Upper lobe of right lung (tissue), 1 donor: Measurements from ENCODE around the gene GATAD2A. TPM values are rescaled to one million over a fixed set of nuclear protein-coding genes. Genes with fewer than 3 reads are reported as not detected.

Source experiments
- ATAC-seq: fragments of 200-7000 bp; cut with Tn5 transposase; one replicate; pipeline ENCODE4 v1.9.1; 2020; ENCODE audit warnings: mild to moderate bottlenecking, moderate library complexity
- DNase-seq: peaks from one replicate; pipeline ENCODE4 v3.0.0-alpha.2; 2020
- H3K27ac ChIP-seq: fragments of 200-600 bp; one replicate; pipeline ENCODE4 v1.8.0; 2022
- H3K27me3 ChIP-seq: fragments of 200-600 bp; one replicate; pipeline ENCODE4 v1.8.0; 2022; ENCODE audit warnings: mild to moderate bottlenecking
- H3K36me3 ChIP-seq: fragments of 200-600 bp; one replicate; pipeline ENCODE4 v1.8.0; 2022
- H3K4me1 ChIP-seq: fragments of 200-600 bp; one replicate; pipeline ENCODE4 v1.8.0; 2022
- H3K4me3 ChIP-seq: fragments of 200-600 bp; one replicate; pipeline ENCODE4 v1.8.0; 2022; ENCODE audit warnings: mild to moderate bottlenecking
- H3K9me3 ChIP-seq: fragments of 200-600 bp; one replicate; pipeline ENCODE4 v1.8.0; 2022
- CTCF ChIP-seq: fragments of 200-600 bp; IDR thresholded peaks from one replicate; pipeline ENCODE4 v1.8.0; 2022; ENCODE audit warnings: antibody characterized with exemption
- intact Hi-C: fragments of 100-400 bp; cut with DNase I; formaldehyde crosslinking; loops from one replicate; pipeline ENCODE4 v1.11.0; 2022
- total RNA-seq: library from RNA; stranded (reverse); fragmentation: NEBNext Ultra II Directional; extraction: Animal tissue kit (Norgen Biotek cat#: 25700); gene quantifications from one replicate; pipeline ENCODE4 v1.2.1, GENCODE V29; 2021
- donor health status: DM: no; HTN: yes; CAD: no; lungs with severe emphysema.

The GATAD2A gene
- total RNA-seq, 1 donor from 2014 or later, result 85.8 TPM

- no peak overlapping the region for H3K27ac ChIP-seq
- no peak for ATAC-seq
- no peak for TF ChIP-seq CTCF
These were observed 86.0 kb downstream of the GATAD2A start for GRCh38 chr19:19491321-19492025.

GRCh38 chr19:19492026-19492610 is 86.6 kb downstream of the GATAD2A start:
- no peak for DNase-seq
- Histone ChIP-seq H3K4me3 (no peak overlapping the region), H3K9me3 (no peaks in the 10 kb centered on the region), H3K36me3 (peaks cover 46% of the 10 kb centered on the region), H3K27me3 (no peaks in the 10 kb centered on the region), H3K4me1 (peaks cover 31% of the 10 kb centered on the region), H3K27ac (no peak overlapping the region)
- TF ChIP-seq CTCF, result no peak
- intact Hi-C loops, result no loop called here
- ATAC-seq, result no peak

More at GRCh38 chr19:19491321-19492025, 86.0 kb downstream of the GATAD2A start:
- DNase-seq, result no peak
- peaks cover 31% of the 10 kb centered on the region for H3K4me1 ChIP-seq
- no peaks in the 10 kb centered on the region for H3K27me3 ChIP-seq
- intact Hi-C loops, result no loop called here
- H3K4me3 ChIP-seq, result no peak overlapping the region
- H3K9me3 ChIP-seq, result no peaks in the 10 kb centered on the region
- H3K36me3 ChIP-seq, result peaks cover 45% of the 10 kb centered on the region

GRCh38 chr19:19493841-19494546 is 88.5 kb downstream of the GATAD2A start:
- no peak for TF ChIP-seq CTCF
- no peak for ATAC-seq
- H3K27ac ChIP-seq, result no peak overlapping the region
- intact Hi-C loops, result no loop called here
- no peak overlapping the region for H3K4me3 ChIP-seq
- no peak for DNase-seq
- H3K27me3 ChIP-seq, result no peaks in the 10 kb centered on the region
- H3K36me3 ChIP-seq, result peaks cover 63% of the 10 kb centered on the region
- peaks cover 14% of the 10 kb centered on the region for H3K4me1 ChIP-seq
- H3K9me3 ChIP-seq, result no peaks in the 10 kb centered on the region

- no peak for DNase-seq
These were observed 90.4 kb downstream of the GATAD2A start for GRCh38 chr19:19495614-19496603.

More at GRCh38 chr19:19495614-19496603, 90.4 kb downstream of the GATAD2A start:
- Histone ChIP-seq H3K36me3 (peaks cover 82% of the 10 kb centered on the region), H3K4me3 (no peak overlapping the region), H3K9me3 (no peaks in the 10 kb centered on the region), H3K4me1 (no peaks in the 10 kb centered on the region), H3K27ac (no peak overlapping the region), H3K27me3 (no peaks in the 10 kb centered on the region)
- intact Hi-C loops, result no loop called here
- TF ChIP-seq CTCF, result no peak
- ATAC-seq, result no peak
